Activated CD8-positive, alpha-beta memory T cell treated with anti-CD3 and anti-CD28 coated beads for 48 hours (primary cell): Measurements from ENCODE around the gene GPR62.

ENCODE experiments used
- DNase-seq, 3 experiments: peaks; one replicate each; pipeline ENCODE4 v3.0.0-alpha.2; 2020; ENCODE audit warnings: low read depth in 2 of 3, low spot score in 2 of 3

The GPR62 gene

DNA sequence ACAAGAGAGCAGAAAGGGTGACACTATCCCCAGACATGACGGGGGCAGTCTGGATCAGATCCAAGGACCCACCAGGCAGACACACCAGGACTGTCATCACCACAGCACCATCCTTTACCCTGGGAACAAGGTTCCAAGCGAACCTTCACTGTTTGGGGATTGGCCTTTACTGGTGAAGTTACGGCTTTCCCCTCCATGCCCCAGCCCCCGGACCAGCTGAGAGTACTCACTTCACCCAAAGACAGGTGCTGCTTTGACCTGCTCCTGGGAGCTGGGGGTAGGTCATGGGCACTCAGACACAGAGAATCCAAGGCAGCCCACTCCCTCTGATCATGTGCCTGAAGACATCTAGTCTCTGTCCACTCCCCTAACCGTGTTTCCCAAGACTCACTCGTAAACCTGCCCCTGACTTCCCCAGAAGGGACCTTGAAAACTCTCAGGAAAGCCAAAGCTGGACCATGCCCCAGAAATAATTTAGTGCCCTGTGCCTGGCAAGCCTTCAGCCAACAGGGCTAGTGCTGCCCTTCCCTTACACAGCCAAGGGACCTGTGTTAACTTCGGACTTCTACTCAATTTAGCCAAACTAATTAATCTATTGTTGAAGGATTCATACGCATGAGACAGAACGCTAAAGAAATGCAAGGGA, 16.3 kb upstream of the GPR62 start:
- DNase-seq: no peak

DNA sequence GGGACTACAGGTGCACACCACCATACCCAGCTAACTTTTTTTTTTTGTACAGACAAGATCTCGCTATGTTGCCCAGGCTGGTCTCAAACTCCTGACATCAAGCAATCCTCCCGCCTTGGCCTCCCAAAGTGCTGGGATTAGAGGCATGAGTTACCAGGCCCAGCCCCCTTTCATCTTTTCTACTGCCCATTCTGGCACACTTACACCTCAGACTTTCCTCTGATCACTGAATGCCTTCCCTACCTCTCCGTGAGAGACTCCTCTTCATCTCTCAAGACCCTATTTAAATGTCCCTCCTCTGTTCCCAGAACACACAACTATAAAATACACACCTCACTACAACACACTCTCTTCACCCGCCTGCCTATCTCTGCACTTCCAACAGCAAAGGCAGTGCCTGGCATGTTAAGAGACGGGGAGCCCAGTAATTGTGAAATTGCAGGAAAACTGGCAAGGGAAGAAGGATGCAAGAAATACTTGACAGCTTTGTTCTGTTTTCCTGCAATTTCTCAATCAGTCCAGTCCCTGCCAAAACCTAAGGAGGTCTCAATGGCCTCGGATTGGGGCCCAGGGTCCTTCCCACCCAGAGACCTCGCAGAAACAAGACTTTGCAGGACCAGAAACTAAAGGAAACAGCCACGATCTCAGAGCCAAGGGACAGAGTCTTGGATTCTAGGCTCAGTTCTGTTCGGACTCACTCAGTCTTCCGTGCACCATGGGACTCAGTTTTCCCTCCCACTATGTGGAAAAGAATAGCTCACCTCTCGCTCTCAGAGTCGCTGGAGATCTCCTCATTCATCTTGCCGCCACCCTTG, 14.3 kb upstream of the GPR62 start:
- DNase-seq: no peak

DNA sequence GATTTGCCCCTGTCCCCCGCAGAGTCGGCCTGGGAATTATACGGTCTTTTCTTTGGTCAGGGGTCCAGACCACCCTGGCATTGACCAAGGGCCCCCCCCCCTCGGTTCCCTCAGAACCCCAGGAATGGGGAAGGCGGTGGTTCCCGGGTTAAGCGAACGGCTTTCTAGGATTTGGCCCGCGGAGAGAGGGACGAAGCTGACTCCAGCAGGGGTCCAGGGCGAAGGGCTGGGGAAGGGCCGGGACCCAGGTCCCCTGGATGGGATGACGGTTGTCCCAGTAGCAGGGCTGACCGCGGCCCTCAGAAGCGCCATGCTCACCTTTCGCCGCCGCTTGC, 13.8 kb upstream of the GPR62 start:
- no peak for DNase-seq

DNA sequence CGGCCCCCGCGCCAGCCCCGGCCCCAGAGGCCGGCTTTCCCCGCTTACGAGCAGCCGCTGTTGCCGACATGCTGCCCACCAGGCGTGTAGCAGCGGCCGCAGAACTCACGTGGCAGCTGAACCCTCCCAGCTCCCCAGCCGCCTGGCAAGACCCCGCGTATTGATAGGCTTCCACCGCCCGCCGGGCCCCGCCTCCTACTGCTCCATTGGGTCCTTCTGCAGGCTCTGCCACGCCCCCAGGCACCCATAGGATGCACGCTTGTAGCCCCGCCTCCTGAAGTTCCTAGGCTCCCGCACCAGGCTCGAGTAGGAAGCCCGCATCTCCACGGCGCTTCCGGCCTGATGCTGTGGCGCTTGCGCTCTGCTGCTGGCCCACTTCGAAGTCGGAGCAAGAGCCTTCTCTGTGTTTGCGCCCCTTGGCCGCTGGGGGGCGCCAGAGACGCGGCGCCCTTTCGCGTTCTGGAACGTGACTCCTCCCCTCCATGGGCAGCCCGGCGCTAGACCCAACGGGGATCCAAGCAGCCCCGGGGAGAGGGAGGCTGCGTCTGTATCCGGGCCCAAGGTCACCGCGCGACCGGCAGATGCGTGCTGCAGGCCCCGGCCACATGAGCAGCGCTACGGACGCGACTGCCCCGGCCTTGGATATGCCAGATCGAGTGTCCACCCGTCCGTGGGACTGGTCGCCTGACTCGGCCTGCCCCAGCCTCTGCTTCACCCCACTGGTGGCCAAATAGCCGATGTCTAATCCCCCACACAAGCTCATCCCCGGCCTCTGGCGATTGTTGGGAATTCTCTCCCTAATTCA, 13.2 kb upstream of the GPR62 start, which contains the start of the genes PARP3 and RRP9:
Gene PARP3, plus strand, starts transcription at position 566 of the 805 bp plus-strand sequence. CDS start 993 bp downstream, outside the sequence.
Gene RRP9, minus strand, starts transcription at position 107 of the 805 bp plus-strand sequence. Its CDS starts 37 bp downstream, at position 70.
- peak; percentile 90 to 99 (median 91) for DNase-seq

DNA sequence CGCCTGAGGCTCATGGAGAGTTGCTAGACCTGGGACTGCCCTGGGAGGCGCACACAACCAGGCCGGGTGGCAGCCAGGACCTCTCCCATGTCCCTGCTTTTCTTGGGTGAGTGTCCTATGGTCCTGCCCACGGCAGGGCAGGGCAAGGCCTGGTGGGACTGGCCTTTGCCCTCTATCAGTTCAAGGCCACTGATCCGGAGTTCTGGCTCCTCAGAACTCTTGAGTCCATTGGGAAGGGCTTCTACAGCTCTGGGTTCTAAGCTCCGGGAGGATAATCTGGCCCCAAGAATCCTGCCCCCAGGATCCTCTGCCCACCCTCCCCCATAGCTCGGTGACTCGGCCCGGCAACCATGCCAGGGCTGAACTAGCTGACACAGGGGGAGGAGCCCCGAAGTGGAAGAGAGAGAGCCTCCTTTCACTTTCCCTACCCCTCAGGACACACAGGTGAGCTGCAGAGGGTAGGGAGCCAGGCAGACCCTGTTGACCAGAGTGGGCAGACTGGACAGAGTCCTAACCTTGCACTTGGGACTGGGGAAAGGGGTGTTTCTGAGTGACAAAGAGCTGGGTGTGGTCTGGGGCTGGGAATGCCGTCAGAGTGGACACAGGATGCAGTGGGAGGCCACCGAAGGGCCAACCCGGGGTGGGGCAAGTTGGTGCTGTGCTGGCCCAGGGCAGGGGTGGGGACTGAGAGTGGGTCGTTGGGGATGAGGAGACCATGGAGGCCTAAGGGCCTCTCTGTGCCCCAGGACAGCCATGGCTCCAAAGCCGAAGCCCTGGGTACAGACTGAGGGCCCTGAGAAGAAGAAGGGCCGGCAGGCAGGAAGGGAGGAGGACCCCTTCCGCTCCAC, 12.4 kb upstream of the GPR62 start:
- peak in 2 of 3 experiments; percentile 10 to 43 for DNase-seq

DNA sequence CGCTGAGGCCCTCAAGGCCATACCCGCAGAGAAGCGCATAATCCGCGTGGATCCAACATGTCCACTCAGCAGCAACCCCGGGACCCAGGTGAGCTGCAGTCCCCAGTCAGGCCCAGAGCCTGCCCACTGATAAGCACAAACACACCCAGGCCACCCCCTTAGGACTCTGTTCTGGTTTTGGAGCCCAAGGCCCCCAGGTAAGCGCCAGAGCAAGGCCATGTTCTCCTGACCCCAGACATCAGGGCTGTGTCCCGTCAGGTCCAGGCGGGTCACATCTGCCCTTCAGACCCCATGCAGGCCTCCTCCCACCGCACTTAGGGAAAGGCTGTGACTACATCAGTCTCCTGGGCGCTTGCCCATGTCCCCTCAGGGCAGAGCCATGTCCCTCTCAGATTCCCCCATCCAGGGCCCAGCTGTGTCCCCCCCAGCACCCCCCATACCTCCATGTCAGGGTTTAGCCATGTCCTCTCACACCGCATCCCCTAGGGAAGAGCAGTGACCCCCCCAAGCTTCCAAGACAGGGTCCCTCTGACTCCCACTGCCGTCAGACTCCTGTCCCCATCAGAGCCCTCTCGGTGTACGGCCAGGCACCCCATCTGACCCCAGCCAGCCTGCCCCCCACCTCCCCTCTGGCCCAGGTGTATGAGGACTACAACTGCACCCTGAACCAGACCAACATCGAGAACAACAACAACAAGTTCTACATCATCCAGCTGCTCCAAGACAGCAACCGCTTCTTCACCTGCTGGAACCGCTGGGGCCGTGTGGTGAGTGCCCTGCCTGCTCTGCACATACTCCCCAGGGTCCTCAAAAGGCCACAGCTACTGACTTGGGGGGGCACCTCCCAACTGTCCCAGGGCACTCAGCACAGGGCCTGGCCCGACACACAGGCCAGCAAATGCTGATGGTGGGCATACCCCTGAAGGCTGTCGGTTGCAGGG, 11.5 kb upstream of the GPR62 start:
- no peak for DNase-seq

DNA sequence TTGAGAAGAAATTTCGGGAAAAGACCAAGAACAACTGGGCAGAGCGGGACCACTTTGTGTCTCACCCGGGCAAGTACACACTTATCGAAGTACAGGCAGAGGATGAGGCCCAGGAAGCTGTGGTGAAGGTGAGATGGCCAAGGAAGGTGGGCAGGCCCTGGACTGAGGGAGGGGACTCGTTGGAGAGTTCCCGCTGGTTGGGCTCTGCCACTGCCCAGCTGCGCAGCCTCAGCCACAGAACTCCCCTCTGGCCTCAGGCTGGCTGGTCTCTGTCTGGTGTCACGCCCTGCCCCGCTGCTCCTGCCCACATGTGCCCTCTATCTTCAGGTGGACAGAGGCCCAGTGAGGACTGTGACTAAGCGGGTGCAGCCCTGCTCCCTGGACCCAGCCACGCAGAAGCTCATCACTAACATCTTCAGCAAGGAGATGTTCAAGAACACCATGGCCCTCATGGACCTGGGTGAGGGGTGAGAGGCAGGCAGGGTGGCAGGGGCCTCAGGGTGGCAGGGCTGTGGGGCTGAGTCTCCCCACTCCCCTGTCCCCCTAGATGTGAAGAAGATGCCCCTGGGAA, 10.6 kb upstream of the GPR62 start:
- no peak for DNase-seq

DNA sequence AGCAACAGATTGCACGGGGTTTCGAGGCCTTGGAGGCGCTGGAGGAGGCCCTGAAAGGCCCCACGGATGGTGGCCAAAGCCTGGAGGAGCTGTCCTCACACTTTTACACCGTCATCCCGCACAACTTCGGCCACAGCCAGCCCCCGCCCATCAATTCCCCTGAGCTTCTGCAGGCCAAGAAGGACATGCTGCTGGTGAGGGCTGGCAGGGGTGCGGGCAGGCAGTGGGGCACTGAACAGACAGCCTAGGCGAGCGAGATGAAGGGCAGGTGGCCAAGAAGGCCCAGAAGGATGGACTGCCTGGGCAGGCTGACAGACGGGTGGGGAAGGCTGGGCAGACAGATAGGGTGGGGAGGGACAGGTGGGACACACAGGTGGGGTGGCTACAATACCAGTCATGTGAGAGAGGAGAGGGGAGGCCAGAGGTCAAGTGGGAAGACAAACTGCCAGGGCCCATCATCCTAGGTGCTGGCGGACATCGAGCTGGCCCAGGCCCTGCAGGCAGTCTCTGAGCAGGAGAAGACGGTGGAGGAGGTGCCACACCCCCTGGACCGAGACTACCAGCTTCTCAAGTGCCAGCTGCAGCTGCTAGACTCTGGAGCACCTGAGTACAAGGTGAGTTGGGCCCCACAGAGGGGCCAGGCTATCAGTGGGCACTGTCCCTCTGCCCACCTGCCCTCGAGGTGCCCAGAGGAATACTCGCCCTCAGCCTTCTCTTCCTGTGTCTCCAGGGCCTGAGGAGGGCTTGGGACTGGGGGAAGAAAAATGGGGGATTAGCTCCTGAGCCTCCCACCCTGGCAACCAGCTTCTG, 9.9 kb upstream of the GPR62 start:
- DNase-seq: no peak

DNA sequence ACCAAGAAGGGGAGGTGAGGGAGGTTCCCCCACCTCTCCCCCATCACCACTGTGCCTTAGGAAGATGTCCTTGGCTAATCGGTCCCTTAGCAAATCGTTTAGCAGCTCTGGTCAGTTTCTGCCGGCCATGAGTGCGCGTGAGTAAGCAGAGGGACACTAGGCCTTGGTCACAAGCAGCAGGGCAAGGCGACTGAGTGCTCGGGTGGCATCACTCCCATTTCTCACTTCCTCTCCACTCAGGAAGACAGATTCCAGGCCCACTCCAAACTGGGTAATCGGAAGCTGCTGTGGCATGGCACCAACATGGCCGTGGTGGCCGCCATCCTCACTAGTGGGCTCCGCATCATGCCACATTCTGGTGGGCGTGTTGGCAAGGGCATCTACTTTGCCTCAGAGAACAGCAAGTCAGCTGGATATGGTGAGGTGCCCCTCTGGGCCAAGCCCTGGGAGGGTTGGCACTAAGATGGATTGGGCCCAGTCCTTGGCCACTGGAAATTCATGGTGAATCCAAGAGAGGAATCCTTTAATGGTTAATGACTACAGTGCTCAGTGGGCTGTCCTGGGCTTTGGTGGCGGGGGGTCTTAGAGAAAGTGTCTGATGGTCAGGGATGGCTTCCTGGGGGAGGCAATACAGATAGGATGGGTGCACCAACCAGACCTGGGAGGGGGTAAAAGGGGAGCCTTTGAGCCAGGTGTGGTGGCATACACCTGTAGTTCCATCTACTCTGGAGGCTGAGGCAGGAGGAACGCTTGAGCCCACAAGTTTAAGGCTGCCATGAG, 9.1 kb upstream of the GPR62 start:
- DNase-seq: no peak

DNA sequence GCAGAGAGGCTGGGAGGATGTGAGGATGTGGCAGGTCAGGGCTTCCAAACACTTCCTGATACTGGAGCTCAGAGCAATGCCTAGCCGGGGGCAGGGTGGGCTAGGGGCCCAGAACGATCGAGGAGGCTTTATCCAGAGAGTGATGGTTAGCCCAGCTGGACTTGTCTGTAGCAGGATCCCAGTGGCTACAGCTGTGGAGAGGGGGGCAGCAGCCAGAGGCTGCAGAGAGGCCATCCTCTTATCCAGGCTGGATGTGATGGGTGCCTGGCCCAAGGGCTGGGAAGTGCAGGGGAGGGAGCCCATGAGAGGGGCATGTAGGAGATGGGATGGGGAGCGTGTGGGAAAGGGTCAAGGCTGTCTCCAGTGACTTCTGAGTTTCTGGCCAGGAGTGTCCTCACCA, 8.4 kb upstream of the GPR62 start:
- no peak for DNase-seq

DNA sequence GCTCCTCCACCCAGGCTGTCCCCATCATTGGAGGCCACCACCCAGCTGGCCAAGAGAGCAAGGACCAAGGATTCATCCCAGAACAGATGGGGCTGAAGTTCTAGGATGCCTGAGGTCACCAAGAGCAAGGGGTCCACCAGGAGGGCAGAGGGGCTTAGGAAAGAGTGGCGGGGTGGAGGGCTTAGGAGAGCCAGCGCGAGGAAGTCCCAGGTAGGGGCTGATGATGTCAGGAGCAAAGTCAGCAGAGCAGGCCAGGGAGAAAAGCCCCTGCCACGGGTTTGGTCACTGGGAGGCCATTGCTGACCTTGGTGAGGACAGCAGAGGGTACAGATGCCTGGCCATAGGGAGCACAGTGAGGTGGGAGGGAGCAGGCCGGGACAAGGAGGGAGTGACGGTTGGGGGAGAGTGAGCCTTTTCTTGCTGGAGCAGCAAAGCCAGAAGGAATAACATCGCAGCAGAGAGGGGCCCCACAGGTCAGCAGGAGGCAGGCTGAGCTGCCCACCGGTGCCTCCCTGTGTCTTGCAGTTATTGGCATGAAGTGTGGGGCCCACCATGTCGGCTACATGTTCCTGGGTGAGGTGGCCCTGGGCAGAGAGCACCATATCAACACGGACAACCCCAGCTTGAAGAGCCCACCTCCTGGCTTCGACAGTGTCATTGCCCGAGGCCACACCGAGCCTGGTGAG, 7.8 kb upstream of the GPR62 start:
- DNase-seq: no peak

DNA sequence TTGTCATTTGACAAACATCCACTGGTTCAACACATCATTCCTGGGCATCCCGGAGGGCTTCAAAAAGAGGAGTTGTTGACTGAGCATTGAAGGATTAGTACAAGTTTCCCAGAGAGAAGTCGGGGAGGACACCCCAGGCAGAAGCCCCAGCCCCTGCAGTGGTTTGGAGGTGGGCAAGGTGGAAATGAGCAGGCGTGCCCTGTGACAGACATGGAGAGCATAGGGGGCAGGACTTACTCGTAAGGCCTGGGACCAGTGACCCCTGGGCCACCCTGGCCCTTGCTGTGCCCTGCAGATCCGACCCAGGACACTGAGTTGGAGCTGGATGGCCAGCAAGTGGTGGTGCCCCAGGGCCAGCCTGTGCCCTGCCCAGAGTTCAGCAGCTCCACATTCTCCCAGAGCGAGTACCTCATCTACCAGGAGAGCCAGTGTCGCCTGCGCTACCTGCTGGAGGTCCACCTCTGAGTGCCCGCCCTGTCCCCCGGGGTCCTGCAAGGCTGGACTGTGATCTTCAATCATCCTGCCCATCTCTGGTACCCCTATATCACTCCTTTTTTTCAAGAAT, 7.1 kb upstream of the GPR62 start:
- no peak for DNase-seq

DNA sequence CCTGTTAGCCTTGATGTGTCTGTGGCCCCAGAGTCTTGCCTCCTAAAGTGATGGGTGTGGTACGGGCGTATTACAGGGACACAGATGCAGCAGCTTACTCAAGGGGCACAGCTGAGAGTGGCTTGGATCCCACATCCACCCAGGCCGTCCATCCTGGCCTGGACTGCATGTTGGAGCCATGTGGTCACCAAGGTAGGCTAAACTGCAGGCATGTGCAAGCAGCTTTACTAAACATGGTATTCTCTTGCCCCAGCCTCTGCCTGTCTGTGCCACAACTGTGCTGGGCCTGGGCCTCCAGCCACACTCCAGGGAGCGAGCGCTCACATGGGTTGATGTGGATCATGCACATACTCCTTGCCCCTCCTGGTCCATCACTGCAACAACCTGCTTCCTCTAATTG, 6.1 kb upstream of the GPR62 start:
- DNase-seq: no peak

DNA sequence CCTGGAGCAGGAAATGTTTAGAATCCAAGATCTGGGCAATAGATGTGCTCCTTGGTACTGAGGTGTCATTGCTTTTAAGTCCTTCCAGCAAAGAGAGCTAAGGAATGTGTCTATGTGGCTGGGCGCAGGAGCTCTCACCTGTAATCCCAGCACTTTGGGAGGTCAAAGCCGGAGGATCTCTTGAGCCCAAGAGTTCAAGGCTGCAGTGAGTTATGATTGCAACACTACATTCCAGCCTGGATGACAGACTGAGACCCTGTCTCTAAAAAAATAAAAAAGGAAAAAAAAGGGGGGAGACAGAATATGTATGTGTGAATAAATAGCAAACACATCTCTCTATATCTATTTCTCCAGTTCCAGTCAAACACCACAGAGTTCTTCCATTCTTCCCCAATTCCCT, 4.3 kb upstream of the GPR62 start:
- DNase-seq: no peak

DNA sequence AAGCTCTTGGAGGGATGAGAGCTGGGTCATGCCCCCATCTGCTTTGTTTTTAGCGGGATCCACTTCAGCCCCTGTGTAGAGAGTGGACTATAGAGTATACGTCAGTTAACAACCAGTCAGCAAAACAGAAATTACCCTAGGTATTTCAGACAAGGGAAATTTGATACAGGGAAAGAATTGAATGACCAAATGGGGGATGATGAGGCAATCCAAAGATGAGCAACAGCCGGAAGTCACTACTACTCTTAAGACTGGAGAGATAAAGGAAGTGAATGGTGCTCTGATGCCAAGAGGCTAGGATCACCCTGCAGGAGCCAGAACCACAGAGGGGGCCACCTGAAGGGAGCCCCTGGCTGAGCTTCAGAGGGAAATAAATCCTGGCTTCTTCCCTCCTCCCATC, 1.7 kb upstream of the GPR62 start:
- DNase-seq: no peak

DNA sequence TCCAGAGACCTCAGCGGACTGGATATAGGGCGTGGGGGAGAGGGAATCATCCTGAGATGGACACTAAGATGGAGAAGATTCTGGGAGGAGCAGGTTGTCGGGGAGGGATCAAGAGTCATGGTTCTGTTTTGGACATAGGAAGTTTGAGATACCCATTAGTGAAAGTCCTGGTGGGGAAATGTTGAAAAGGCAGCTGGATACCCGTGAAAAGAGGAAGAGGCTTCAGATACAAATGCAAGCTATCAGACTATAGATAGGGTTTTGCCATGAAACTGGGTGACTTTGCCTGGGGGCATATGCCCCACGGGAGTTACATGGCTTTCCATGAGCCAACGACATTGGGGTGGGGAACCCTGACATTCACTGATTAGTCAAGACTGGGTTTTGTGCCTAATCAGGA, 1.1 kb upstream of the GPR62 start:
- no peak for DNase-seq

DNA sequence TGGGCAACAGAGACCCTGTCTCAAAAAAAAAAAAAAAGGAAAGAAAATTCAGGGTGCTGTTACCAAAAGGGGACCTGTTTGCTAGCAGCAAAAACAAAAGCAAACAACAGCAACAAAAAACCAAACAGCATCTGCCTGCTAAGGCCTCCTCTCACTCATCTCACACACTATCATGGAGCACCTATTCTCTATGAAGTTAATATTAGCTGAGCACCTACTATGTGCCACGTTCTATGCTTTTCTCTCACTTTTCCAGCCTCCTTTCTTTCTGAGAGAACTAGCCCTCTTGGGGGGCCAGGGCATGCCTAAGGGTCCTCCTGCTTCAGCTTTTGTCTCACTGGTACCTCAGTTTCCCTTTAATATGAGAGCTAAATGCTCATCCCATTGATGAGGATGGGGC, 468 bp upstream of the GPR62 start:
- no peak for DNase-seq
